ENCODE data around the gene C1RL.

GRCh38 chr12:7109572-7109920, 532 bp upstream of the C1RL start:
- TF ChIP-seq CTCF (conservative IDR thresholded peaks at IDR 0.05; ENCODE audit: low read length) (no peak), EZH2phosphoT487 (IDR thresholded peaks at IDR 0.05; ENCODE audit: borderline replicate concordance, low read depth, low read length) (no peak)
